NCI-H2227 (cell line): ENCODE results near the gene RPL29.

Experiments
- DNase-seq: peaks from one replicate; lab custom pipeline; 2025; ENCODE audit not compliant: unreplicated experiment; lab: John Stamatoyannopoulos, UW

The RPL29 gene

DNA sequence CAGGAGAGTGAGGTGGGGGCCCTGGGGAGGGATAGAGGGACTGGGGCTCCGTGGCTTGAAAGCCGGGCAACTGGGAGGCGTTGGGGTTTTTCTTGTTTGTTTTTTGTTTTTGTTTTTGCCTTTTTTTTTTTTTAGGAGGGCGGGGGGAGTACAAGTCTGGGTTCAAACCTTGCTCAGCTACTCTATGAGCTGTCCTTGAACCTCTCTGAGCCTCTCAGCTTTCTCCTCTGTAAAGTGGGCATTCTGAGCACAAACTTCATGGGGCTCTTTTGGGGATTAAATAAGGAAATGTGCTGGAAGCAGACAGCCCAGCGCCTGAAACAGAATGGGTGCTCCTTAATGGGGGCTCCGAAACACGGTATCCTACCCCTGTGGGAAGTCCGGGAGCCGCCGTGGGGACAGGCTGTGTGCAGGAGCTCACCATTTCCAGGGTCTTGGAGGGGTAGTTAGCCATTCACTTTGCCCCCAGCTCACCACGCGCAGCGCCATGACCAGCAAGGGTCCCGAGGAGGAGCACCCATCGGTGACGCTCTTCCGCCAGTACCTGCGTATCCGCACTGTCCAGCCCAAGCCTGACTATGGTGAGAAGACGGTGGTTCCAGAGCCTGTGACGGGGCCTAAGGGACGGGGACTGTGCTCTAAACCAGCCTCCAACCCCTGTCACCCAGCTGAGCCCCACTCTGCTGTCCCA, 12.0 kb downstream of the RPL29 start:
- no peak for DNase-seq

DNA sequence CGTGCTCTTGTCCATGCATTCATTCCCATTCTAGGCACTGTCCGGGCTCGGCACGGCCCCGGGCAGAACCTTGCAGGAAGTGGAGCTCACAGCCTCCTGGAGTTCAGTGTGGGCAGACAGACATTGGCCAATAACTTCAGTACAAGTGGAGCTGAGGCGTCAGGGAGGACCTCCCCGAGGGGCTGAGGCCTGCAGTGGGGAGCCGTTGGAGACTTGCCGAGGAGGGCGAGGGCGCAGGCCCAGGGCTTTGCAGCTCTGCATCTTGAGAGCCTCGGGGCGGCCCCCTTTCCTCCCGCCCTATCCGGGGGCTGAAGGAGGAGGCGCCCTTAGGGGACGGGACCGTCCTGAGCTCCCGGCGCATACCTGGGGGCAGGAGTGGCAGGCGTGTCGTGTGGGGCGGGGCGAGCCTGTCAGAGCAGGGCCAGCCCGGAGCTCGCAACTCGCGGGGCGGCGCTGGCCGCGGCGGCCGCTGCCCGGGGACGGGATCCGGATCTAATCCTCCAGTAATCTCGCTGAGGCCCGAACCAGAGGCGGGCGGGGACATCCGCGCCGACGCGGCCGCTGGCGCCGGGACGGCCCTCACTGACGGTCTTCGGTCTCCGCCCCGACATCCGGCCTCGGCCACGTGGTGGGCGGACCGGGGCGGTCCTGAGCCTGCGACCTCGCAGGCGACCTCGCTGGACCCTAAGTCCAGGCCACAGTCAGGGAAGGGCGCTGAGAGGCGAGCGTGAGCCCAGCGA, 12.7 kb downstream of the RPL29 start, which contains the start of gene ACY1:
Gene ACY1 (plus strand): TSS at position 698 of the 740 bp plus-strand sequence. CDS start 530 bp downstream, outside the sequence.
- peak; percentile 68 for DNase-seq

DNA sequence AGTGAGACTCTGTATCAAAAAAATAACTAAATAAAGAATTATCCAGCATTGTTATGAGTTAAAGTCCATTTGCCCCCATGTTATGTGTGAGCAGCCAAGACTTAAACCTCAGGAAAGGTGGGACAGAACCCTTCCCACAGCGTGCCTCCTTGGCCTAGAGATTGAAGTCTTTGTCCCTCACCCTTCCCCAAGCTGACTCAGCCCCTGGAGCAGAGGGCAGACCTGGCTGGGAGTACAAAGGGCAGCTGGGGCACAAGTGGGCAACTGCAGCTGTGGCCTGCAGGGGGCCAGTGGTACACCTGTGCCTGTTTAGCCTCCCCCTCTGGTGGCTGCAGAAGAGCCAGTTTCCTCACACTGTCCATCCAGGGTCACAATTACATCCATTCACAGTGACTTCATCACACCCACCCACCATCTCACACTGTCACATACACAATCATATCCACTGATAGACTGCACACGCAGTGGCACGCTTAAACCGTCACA, 13.3 kb downstream of the RPL29 start:
- DNase-seq, result peak; percentile 16

DNA sequence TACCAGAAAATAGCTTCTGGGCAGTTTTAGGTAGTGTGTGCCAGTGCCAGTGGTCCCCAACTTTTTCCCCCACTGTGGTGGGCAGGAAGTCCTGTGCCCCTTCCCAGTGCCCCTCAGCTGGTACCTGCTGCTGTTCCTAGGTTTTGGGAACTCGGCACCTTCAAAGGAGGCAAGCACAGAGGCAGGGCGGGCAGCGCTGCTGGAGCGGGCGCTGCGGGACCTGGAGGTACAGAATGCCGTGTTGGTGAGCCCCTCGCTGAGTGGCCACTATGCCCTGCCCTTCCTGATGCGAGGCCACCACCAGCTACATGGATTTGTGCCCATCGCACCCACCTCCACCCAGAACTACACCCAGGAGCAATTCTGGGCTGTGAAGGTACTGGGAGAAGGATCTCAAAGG, 15.4 kb downstream of the RPL29 start:
- no peak for DNase-seq

DNA sequence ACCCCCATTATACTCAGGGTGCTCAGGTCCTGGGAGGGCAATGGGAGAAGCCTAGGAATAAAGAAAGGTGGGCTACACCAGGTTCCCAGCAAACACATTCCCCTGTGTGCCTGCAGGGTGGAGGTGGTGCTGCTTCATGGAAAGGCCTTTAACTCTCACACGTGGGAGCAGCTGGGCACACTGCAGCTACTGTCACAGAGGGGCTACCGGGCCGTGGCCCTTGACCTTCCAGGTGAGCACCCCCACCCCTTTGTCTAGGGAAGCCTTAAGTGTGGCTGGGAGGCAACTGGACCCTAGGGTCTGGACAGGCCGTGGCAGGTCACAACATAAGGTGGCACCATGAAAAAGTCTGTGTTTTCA, 17.6 kb downstream of the RPL29 start:
- no peak for DNase-seq

DNA sequence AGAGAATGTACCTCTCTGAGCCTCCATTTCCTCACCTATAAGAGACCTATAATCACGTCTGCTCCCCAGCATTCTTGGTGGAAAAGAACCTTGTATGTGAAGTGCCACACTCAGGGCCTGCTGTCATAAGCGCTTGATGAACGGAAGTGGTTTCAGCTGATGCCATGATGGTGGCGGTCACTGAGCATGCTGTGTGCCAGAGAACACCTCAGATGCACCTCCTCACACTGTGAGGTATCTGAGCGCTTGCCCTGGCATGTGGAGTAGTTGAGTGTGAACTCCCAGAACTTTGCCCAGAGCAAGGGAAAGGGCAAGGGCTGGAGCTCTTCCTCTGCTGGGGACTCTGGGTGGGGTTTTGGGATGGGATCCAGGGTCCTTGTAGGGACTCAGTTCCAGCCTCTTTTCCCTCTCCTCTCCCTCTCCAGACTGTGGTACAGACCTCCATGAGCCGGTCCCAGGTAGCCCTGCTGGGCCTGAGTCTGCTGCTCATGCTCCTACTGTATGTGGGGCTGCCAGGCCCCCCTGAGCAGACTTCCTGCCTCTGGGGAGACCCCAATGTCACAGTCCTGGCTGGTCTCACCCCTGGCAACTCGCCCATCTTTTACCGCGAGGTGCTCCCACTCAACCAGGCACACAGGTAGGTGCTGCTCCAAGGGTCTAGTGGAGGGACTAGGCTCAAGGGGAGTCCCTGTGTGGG, 18.1 kb downstream of the RPL29 start:
- DNase-seq, result no peak

DNA sequence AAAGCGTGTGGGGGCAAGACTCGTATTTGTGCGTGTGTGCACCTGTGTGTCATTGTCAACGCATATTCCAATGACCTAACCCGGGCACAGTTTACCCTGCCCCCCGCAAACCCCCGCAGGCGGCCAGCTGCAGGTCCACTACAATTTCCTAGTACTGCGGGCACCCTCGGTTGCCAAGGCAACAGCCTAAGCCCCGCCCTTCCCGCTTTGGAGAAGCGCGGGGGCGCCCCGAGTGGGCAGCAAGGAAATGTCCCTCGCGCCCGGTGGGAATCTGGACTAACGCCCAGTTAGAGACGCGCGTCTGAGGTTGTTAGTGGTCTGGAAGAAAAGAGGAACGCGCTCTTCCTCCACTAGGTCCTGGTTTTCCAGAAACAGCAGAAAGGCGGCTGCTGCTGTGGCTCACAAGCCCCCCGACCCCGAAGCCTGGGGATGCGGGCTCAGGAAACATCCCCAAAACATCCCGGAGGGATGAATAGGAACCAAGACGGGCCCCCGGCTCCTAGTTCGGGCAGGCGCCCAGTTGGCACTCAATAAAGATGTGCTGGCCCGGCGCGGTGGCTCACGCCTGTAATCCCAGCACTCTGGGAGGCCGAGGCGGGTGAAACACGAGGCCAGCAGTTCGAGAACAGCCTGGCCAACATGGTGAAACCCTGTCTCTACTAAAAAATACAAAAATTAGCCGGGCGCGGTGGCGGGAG, 19.7 kb downstream of the RPL29 start:
- DNase-seq, result peak; percentile 87

DNA sequence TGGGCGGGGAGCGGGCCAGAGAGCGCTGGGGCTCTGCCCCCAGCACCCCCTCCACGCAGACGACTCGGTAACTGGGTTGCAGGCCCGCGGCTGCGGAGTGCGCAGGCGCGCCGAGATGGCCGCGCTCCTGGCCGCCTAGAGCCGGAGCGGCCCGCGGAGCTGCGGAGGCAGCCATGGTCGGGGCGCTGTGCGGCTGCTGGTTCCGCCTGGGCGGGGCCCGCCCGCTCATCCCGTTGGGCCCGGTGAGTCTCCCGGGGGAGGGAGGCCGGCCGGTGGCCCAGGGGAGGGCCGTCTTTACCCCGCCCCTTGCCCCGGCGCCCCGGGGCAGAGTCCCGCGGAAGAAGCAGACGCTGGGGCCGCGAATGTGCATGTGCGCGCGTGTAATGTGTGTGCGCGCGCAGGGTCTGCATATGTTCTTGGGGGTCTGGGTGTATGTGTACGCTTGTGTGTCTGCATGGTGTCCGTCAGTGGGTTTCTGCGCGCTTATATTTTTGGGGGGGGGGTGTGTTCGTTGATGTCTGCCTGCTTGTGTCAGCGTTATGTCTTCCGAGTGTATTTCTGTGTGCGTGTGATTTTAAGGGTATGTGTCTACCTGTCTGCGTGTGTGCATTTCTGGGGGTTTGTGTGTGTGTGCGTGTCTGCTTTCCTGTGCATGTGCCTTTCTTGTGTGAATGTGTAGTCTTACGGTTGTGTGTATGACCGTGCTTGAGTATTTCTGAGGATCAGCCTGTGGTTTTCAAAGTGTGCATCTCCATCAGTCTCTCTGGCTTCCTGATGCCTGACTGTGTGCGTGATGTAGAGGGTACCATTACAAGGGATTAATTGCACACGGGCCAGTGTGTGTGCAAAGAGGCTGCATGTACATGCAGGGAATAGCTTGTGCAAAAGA, 20.5 kb downstream of the RPL29 start, which contains the start of gene ABHD14A:
Gene ABHD14A (plus strand): TSS at position 102 of the 889 bp plus-strand sequence. CDS start 72 bp downstream, at position 174.
- DNase-seq, result peak; percentile 79

DNA sequence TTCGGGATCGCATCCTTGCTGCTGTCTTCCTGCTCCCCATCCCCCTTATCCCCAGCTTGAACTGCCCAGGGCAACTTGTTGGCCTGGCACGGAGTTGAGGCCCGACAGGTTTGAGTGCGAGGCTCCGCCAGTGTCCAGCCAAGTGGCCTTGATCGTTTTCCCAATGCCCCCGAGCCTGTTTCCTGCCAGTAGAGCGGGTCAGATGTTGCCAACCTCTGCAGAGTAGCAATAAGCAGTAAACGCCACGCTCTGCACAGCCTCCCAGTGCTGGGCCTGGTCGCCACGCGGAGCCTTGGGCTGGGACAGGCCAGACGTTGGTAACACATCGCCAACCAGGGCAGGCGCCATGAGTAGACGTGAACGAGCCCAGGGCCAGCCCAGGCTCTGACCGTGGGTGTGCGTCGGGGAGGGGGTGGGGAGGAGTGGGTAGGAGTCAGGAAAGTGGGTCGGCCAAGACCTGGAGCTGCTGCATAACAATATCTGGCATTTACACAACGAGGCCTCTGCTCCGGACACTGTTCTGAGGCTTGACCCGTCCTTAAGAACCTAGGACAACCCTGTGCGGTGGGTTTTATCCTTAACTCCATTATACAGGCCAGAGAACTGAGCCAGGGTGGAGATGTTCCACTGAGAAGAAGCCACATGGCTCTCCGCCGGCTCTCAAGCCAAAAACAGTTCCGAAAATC, 21.3 kb downstream of the RPL29 start:
- DNase-seq, result peak; percentile 39

DNA sequence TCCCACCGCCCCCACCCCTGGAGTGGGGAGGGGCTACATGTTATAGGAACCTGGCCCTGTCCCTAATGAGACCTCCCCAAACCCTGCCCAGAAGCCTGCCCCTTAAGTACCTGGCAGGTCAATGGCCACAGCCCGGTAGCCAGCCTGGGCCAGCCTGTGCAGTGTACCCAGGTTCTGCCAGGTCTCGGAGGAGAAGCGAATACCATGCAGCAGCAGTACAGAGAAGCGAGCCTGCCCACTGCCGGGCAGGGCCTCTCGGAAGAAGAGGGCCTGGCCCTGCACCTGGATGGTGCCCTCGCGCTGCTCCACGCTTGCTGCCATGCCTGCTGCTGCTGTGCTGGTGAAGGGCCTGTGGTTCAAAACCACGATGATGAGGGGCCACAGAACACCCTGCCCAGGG, 24.3 kb downstream of the RPL29 start:
- DNase-seq, result no peak

DNA sequence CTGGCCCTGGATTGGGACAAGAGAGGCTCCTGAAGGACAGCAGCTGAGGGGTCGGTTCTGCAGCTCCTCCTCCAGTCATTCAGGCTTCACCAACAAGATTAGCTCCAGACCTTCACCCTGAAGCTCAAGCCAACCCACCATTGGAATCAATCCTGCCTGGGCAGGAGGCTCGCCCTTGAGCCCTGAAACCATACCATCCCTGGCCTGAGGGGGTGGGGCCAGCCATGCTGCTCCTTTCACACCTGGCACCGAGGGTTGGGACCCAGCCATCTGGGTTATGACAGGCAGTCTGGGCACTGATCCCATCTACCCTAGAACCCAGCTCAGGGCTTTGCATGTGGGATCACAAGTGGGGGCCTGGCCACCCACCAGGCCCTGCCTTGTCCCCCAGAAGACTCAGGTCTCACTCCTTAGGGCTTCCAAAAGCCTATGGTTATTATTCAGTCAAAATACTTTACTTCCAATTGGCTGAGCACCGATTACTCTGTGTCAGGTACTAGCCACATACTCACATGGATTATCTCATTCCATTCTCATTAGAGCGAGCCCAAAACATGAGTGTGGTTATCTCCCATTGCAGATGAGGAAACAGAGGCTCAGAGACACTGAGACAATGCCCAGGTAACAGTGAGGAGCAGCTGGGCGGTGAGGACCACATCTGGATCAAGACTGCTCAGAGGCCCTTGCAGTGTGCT, 24.9 kb downstream of the RPL29 start:
- DNase-seq, result no peak

DNA sequence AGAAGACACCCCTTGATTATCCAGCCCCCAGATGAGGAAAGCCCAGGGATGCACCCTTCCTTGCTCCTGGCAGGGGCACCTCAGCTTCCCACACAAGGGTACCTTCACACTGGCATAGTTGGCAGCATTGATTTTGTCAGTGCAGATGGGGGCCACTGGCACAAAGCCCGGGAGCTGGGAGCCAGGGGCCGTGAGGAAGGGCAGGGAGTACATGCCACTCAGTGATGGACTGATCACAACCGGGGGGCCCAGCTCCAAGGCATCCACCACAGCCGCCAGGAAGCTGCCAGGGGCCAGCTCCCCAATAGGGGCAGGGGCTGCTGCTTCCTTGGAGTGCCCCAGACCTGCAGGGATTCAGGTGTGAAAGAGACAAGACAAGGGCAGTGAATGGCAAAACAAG, 25.9 kb downstream of the RPL29 start:
- DNase-seq, result no peak

DNA sequence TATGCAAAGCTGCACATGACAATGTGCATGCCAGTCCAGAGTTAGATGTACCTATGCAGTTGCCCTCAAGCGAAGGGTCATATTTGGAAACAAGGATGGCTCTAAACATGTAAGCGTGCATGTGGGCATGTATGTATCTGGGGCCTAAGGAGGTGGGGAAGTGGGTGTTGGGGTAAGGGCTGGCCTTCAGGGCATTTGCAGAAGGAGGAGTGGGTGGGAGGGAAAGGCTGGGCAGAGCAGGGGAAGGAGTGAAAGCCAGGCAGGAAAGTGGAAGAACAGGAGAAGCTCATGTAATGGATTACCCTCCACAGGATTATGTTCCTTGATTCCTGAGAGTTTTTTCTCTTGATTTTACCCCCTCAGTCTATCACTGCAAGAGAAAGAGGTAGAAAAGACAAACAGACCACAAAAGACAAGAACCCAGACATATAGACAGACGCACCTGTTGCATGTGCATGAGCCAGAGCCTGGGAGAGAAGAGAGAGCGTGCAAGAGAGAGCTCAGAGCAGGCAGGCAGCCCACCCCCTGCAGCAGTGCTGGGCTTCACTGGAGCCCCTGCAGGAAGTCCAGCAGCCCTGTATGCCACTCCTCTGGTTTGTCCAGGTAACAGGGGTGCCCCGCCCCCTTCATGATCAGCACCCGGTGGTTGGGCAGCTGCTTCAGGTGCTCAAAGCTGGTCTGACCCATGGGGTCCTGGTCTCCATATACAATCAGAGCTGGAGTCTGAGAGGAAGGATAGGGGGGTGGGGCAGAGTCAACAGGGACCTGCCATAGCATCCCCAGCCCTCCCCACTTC, 26.6 kb downstream of the RPL29 start:
- no peak for DNase-seq

DNA sequence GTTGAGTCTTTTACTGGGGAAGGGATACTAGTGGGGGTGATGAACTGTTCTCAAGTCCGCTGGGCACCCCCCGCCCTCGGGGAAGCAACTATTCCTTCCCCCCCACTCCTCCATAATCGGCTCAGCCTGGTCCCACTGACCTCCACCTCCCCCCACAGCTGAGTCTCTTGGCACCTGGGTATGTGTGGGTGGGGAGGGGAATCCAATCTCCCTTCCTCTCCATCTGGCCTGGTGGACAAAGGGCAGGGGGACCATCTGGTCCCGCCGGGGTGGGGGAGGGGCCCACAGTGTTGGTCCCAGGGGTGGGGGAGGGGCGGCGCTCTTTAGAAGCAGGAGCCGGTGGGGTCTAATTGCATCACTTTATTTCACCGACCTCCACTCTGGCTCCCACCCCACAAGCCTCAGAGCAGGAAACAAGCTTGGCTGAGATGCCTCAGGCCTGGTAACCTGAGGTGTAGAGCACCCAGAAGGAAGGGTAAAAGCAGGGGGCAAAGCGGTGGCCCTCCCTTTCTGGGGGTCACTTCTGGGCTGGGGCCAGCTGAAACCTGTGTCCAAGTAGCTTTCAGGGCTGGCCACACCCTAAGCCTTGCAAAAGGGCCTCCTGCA, 27.4 kb downstream of the RPL29 start:
- DNase-seq, result peak; percentile 72

DNA sequence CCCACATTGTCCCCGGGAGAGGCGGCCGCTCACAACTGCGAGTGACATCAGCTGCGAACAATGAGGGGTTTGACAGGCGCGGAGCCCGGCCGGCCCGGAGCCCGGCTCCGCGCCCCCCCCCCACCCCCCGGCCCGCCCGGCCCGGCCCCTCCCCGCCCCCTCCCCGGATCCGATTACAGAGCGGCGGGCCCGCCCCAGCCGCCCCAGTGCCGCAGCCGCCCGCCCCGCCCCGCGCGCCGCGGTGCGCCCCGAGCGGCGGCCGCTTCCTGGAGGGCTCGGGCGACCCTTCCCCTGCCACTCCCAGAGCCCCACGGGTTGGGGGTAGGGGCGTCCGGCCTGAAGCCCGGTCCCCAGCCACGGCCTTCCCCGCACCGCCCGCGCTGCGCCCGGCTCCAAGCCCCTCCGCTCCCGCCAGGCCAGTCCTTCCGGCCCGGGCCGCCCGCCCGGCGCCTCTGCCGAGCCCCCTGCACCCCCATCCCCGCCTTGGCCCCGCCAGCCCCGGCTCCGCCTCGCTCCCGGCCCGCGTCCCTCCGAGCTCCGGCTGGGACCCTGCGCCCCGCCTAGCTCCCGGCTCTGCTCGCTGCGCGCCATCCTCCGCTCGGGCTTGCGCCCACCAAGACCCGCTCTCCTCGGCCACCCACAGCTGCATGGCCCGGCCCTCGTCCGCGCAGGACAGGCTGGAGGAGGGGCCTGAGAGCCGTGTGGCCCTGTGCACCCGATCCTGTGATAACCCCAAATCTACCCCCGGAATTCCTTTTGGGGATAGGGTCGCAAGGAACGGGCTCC, 28.1 kb downstream of the RPL29 start, which contains the start of gene PCBP4:
Gene PCBP4 (minus strand): TSS at position 71 of the 786 bp plus-strand sequence. CDS start 6,214 bp downstream, outside the sequence.
- DNase-seq, result peak; percentile 62

DNA sequence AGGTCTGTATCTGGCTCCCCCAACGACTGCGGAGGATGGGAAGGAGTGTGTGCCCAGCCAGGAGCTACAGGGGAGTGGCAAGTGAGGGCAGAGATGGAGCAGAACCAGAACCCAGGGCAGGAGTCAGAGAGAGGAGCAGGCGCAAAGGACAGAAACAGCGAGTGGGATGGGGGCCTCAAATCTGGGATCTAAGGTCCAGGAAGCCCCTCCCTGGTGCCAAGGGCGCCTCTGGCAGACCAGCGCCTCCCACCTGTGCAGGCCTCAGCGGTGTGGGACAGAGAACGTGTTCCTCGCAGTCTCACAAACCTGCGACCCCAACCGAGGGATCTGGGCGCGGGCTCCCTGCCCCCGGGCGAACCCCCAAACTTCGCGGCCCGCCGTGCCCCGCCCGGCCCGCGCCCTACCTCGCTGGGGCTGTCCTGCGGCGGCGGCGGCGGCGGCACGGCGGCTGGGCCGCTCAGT, 28.7 kb downstream of the RPL29 start:
- DNase-seq, result no peak

DNA sequence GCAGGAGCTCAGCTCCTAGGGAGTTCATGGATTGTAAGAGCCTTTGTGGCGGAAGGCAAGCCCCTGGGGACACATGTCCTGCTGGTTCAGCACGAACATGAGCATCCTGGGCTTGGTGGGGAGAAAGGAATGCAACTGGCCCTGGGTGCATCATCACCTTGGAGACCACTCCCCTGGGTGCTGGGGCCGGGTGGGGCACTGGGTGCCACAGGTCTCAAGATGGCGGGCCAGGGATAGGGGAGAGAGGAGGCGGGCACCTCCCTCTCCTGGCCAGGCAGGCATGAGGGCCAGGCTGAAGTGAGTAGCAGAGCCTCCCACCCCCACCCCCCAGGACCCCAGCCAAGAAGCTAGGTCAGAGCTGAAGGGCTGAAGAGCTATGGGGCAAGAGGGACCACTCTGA, 29.2 kb downstream of the RPL29 start:
- no peak for DNase-seq
